ENCODE results near the gene CLDN10.

DNA sequence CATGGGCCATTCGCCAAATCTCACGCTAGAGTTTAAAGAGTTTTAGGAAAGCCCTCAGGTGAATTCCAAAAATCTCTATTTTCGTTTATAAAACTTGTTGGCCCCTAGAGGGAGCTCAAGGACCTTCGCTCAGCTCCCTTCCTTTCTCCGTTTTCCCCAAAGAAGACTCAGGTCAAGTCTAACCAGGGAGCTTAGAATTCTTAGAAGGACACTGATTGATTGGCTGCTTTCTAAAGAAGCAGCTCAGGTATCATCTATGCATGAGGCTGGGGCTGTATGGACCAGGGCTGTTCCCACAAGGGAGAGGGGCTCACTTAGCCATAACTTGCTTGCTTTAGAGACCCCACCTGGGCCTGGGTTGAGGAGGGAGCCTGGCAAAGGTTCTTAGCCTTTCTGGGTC, 71.5 kb downstream of the CLDN10 start:
- no peak for TF ChIP-seq POLR2A (IDR thresholded peaks at IDR 0.05)
- TF ChIP-seq, protein P1, sequence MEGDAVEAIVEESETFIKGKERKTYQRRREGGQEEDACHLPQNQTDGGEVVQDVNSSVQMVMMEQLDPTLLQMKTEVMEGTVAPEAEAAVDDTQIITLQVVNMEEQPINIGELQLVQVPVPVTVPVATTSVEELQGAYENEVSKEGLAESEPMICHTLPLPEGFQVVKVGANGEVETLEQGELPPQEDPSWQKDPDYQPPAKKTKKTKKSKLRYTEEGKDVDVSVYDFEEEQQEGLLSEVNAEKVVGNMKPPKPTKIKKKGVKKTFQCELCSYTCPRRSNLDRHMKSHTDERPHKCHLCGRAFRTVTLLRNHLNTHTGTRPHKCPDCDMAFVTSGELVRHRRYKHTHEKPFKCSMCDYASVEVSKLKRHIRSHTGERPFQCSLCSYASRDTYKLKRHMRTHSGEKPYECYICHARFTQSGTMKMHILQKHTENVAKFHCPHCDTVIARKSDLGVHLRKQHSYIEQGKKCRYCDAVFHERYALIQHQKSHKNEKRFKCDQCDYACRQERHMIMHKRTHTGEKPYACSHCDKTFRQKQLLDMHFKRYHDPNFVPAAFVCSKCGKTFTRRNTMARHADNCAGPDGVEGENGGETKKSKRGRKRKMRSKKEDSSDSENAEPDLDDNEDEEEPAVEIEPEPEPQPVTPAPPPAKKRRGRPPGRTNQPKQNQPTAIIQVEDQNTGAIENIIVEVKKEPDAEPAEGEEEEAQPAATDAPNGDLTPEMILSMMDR (IDR thresholded peaks at IDR 0.05 in 8 of 11, conservative IDR thresholded peaks at IDR 0.05 in 3 of 11), result peak in 8 of 11 experiments; percentile 21 to 63 (median 48)
